ENCODE measurements around the gene ELP2. TPM values are rescaled to one million over a fixed set of nuclear protein-coding genes. Genes with fewer than 3 reads are reported as not detected.

ELP2 gene
- total RNA-seq, 1 donor from 2014 or later, result 96.2 TPM

DNA sequence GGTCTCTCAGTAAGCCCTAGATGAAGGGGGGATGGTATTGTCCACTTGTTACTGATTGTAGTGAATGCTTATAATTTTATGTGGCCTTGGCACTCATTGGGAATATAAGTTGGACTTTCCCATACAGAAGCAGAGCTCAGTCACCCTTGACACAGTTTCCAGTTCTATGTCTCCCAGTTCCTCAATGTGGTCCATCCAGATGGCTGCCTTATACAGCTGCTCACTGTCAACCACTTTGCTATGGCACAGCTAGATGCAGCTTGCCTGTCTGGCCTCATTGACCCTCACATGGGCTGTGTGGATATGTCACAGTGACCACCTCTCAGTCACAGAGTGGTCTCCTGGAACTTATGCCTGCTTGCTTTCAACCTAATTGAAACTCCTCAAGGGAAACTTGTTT, 22.2 kb upstream of the ELP2 start:
- no peak for DNase-seq

DNA sequence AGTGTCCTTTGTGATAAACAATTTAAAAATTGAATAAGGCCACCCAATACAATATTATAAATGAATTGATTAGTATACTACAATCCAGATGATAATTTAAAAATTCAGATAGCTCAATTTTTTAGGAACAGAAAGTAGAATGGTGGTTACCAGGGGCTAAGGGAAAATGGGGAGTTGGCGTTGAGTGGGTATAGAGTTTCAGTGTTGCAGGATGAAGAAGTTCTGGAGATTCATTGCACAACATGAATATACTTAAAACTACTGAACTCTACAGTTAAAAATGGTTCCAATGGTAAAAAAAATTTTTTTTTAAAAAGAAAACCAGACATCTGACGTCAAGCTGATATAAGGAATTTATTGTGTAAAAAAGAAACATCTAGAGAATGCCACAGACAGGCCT, 21.5 kb upstream of the ELP2 start:
- Mint-ChIP-seq H3K9me3 (ENCODE audit: unreplicated experiment) (peaks cover 2% of the 10 kb centered on the region), H3K36me3 (ENCODE audit: unreplicated experiment) (peaks cover 8% of the 10 kb centered on the region), H3K4me3 (ENCODE audit: unreplicated experiment) (no peak overlapping the region), H3K27ac (ENCODE audit: unreplicated experiment) (no peak overlapping the region), H3K4me1 (ENCODE audit: low read depth, unreplicated experiment) (no peaks in the 10 kb centered on the region), H3K27me3 (ENCODE audit: unreplicated experiment) (no peaks in the 10 kb centered on the region)
- no peak for DNase-seq
- TF ChIP-seq, protein P1, sequence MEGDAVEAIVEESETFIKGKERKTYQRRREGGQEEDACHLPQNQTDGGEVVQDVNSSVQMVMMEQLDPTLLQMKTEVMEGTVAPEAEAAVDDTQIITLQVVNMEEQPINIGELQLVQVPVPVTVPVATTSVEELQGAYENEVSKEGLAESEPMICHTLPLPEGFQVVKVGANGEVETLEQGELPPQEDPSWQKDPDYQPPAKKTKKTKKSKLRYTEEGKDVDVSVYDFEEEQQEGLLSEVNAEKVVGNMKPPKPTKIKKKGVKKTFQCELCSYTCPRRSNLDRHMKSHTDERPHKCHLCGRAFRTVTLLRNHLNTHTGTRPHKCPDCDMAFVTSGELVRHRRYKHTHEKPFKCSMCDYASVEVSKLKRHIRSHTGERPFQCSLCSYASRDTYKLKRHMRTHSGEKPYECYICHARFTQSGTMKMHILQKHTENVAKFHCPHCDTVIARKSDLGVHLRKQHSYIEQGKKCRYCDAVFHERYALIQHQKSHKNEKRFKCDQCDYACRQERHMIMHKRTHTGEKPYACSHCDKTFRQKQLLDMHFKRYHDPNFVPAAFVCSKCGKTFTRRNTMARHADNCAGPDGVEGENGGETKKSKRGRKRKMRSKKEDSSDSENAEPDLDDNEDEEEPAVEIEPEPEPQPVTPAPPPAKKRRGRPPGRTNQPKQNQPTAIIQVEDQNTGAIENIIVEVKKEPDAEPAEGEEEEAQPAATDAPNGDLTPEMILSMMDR (IDR thresholded peaks at IDR 0.05; ENCODE audit: partially characterized antibody, unreplicated experiment), result no peak

More for the DNA sequence above, 22.2 kb upstream of the ELP2 start:
- Mint-ChIP-seq H3K36me3 (ENCODE audit: unreplicated experiment) (peaks cover 15% of the 10 kb centered on the region), H3K4me1 (ENCODE audit: low read depth, unreplicated experiment) (no peaks in the 10 kb centered on the region), H3K27me3 (ENCODE audit: unreplicated experiment) (no peaks in the 10 kb centered on the region), H3K9me3 (ENCODE audit: unreplicated experiment) (peaks cover 2% of the 10 kb centered on the region), H3K27ac (ENCODE audit: unreplicated experiment) (no peak overlapping the region), H3K4me3 (ENCODE audit: unreplicated experiment) (no peak overlapping the region)
- TF ChIP-seq, protein P1 (IDR thresholded peaks at IDR 0.05; ENCODE audit: partially characterized antibody, unreplicated experiment), result no peak

DNA sequence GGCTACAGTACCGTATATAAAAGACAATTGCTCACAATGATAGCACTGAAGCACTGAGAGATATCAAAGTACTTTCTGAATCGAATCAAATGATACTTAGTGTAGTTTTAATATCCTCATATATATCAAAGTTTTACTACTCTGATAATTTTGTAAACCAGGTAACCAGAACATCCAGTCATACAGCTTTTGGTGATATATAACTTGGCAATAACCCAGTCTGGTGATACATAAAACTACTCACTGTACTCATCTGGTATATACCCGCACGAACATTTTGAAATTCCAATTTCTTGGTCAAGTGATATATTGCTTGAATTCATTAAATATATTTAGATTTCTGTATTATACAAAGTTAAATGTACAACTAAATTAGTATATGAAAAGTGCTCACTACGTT, 21.1 kb upstream of the ELP2 start:
- no peak for DNase-seq
- Mint-ChIP-seq H3K27me3 (ENCODE audit: unreplicated experiment) (no peaks in the 10 kb centered on the region), H3K36me3 (ENCODE audit: unreplicated experiment) (peaks cover 4% of the 10 kb centered on the region), H3K27ac (ENCODE audit: unreplicated experiment) (no peak overlapping the region), H3K4me3 (ENCODE audit: unreplicated experiment) (no peak overlapping the region), H3K4me1 (ENCODE audit: low read depth, unreplicated experiment) (no peaks in the 10 kb centered on the region), H3K9me3 (ENCODE audit: unreplicated experiment) (peaks cover 2% of the 10 kb centered on the region)
- TF ChIP-seq, protein P1 (IDR thresholded peaks at IDR 0.05; ENCODE audit: partially characterized antibody, unreplicated experiment), result no peak

DNA sequence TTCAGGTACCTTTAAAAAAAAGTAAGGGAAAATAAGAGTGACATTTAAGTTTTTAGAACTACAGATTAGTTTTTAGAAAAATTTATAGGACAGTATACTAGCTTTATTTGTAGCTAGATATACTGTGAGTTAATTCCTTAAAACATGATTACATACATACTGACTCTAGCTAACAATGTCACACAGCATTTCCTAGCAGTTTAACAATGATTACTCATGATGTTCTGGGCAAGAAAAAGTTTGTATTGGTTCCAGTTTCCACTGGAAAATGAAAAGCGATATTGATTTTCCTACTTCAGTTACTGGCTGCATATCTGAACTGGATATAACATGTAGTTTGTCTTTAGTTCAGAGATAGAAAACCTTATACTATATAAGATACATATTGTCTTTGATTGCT, 20.0 kb upstream of the ELP2 start:
- no peaks in the 10 kb centered on the region for H3K36me3 Mint-ChIP-seq (ENCODE audit: unreplicated experiment)
- H3K9me3 Mint-ChIP-seq (ENCODE audit: unreplicated experiment), result no peaks in the 10 kb centered on the region
- no peak for DNase-seq
- no peaks in the 10 kb centered on the region for H3K27me3 Mint-ChIP-seq (ENCODE audit: unreplicated experiment)
- H3K27ac Mint-ChIP-seq (ENCODE audit: unreplicated experiment), result no peak overlapping the region
- TF ChIP-seq, protein P1 (IDR thresholded peaks at IDR 0.05; ENCODE audit: partially characterized antibody, unreplicated experiment), result no peak
- no peak overlapping the region for H3K4me3 Mint-ChIP-seq (ENCODE audit: unreplicated experiment)
- H3K4me1 Mint-ChIP-seq (ENCODE audit: low read depth, unreplicated experiment), result no peaks in the 10 kb centered on the region

DNA sequence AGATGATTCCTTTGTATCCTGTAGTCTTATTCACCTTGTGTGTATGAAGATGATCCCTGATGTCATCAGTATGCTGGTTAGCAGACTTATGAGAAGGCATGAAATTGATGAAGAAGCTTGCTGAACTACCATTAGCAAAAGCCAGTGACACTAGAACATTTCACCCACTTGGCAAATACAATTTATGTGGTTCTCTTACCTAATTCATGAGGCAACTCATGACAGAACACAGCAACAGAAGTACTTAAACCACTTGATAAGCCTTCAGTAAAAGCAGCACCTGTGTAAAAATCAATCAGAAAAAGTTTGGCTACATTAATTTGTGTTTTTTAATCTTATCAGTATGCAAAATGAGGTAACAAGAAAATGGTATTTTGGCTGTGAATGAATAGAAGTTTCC, 17.4 kb upstream of the ELP2 start:
- DNase-seq, result no peak
- Mint-ChIP-seq H3K27me3 (ENCODE audit: unreplicated experiment) (no peaks in the 10 kb centered on the region), H3K9me3 (ENCODE audit: unreplicated experiment) (no peaks in the 10 kb centered on the region), H3K36me3 (ENCODE audit: unreplicated experiment) (no peaks in the 10 kb centered on the region), H3K4me3 (ENCODE audit: unreplicated experiment) (no peak overlapping the region), H3K4me1 (ENCODE audit: low read depth, unreplicated experiment) (no peaks in the 10 kb centered on the region), H3K27ac (ENCODE audit: unreplicated experiment) (no peak overlapping the region)
- TF ChIP-seq, protein P1 (IDR thresholded peaks at IDR 0.05; ENCODE audit: partially characterized antibody, unreplicated experiment), result no peak
